PFSK-1 (cell line): ENCODE data around the gene NXPH3.

Experiments used
- FOXP2 ChIP-seq: optimal IDR thresholded peaks from 2 replicates; pipeline ENCODE3; 2011; ENCODE audit warnings: borderline replicate concordance, control low read depth, inconsistent platforms; ENCODE audit not compliant: insufficient read depth; ENCODE audit errors: extremely low read length, extremely low read depth
- POLR2AphosphoS5 ChIP-seq: IDR thresholded peaks from 2 replicates; pipeline ENCODE4 v1.6.1; 2012; ENCODE audit warnings: low read depth, mild to moderate bottlenecking, control low read depth, low read length, moderate library complexity
- SIN3A ChIP-seq: IDR thresholded peaks from 2 replicates; pipeline ENCODE4 v1.6.1; 2012; ENCODE audit warnings: mild to moderate bottlenecking, low read length, moderate library complexity, borderline replicate concordance; ENCODE audit not compliant: insufficient read depth
- TAF1 ChIP-seq: IDR thresholded peaks from 2 replicates; pipeline ENCODE4 v1.6.1; 2012; ENCODE audit warnings: low read length, control low read depth, borderline replicate concordance; ENCODE audit not compliant: insufficient read depth
- TF ChIP-seq, protein P1 (sequence below), 2 experiments: IDR thresholded peaks; 2 replicates each; pipeline versions ENCODE4 v1.6.1 to v1.8.0; 2011 to 2012; ENCODE audit warnings: low read depth in 2 of 2, low read length in 2 of 2, control low read depth in 1 of 2, inconsistent platforms in 1 of 2, mild to moderate bottlenecking in 1 of 2, moderate library complexity in 1 of 2; ENCODE audit not compliant: insufficient read depth in 1 of 2

Gene NXPH3

DNA sequence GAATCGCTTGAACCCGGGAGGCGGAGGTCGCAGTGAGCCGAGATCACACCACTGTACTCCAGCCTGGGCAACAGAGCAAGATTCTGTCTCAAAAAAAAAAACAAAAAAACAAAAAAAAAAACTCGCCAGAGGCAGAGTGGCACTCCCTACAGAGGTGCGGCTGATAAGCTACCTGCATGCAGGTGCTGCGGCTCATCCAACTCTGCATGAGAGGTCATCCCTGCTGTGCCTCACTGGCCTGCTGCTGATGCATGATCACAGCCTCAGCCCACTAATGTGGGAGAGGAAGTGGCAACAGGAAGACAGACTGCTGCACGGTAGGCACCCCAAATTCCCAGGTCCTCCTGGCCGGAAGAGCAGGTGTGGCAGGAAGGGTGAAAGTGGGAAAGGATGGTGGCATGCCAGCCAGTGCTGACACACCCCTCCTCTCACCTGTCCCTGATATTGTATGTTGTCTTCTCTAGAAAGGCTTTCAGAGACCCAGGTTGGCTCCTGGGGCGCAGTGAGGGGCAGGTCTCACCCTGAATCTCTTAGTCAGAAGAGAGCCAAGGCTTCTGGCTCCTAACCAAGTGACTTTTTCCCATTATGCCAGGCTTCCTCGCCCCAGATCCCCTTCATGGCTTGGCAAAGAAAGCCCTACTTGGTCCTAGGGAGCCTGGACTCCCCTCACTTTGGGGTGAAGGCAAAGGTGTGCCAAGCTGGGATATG, 11.8 kb downstream of the NXPH3 start:
- TF ChIP-seq FOXP2 (no peak), SIN3A (no peak), TAF1 (no peak), POLR2AphosphoS5 (no peak)
- TF ChIP-seq, protein P1, sequence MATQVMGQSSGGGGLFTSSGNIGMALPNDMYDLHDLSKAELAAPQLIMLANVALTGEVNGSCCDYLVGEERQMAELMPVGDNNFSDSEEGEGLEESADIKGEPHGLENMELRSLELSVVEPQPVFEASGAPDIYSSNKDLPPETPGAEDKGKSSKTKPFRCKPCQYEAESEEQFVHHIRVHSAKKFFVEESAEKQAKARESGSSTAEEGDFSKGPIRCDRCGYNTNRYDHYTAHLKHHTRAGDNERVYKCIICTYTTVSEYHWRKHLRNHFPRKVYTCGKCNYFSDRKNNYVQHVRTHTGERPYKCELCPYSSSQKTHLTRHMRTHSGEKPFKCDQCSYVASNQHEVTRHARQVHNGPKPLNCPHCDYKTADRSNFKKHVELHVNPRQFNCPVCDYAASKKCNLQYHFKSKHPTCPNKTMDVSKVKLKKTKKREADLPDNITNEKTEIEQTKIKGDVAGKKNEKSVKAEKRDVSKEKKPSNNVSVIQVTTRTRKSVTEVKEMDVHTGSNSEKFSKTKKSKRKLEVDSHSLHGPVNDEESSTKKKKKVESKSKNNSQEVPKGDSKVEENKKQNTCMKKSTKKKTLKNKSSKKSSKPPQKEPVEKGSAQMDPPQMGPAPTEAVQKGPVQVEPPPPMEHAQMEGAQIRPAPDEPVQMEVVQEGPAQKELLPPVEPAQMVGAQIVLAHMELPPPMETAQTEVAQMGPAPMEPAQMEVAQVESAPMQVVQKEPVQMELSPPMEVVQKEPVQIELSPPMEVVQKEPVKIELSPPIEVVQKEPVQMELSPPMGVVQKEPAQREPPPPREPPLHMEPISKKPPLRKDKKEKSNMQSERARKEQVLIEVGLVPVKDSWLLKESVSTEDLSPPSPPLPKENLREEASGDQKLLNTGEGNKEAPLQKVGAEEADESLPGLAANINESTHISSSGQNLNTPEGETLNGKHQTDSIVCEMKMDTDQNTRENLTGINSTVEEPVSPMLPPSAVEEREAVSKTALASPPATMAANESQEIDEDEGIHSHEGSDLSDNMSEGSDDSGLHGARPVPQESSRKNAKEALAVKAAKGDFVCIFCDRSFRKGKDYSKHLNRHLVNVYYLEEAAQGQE (IDR thresholded peaks at IDR 0.05; ENCODE audit: insufficient read depth in 1 of 2, low read depth in 2 of 2, low read length in 2 of 2), result no peak

DNA sequence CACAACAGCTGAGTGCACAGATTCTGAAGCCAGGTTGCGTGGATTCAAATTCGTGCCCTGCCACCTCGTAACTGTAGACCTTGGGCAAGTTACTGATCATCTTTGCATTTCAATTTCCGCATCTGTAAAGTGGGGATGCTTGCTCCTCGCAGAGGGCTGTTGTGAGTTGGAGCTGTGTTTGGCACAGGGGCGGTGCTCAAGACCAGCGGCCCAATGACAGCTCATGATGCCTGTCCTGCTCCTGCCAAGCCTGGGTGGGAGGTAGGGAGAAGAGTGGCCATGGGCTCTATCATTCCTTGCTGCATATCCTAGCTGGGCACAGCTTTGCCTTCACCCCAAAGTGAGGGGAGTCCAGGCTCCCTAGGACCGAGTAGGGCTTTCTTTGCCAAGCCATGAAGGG, 12.6 kb downstream of the NXPH3 start:
- TF ChIP-seq POLR2AphosphoS5, result no peak
- TF ChIP-seq FOXP2, result no peak
- TF ChIP-seq, protein P1 (IDR thresholded peaks at IDR 0.05; ENCODE audit: insufficient read depth in 1 of 2, low read depth in 2 of 2, low read length in 2 of 2), result no peak
- TF ChIP-seq SIN3A, result no peak
- TF ChIP-seq TAF1, result no peak

- TF ChIP-seq SIN3A (no peak), POLR2AphosphoS5 (no peak), TAF1 (no peak), FOXP2 (no peak)
- TF ChIP-seq, protein P1 (IDR thresholded peaks at IDR 0.05; ENCODE audit: insufficient read depth in 1 of 2, low read depth in 2 of 2, low read length in 2 of 2), result no peak
Observed at GRCh38 chr17:49588726-49589576, 13.3 kb downstream of the NXPH3 start.

DNA sequence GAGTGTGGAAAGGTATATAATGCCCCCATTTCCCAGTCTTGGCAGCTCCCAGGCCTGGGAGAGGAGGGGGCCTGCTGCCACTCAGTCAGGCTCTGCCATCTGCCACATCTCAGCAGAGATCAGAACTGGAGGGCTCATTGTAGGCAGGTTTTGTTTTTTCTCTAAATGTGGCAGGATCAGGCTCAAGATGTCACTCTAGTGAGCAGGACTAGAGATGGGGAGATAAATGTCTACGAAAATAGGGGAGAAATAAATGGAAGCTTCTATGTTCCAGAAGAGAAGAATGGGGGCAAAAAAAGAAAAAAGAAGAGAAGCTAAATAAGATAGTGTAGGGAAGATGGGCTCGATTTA, 13.9 kb downstream of the NXPH3 start:
- TF ChIP-seq SIN3A, result no peak
- TF ChIP-seq POLR2AphosphoS5, result no peak
- TF ChIP-seq TAF1, result no peak
- TF ChIP-seq, protein P1 (IDR thresholded peaks at IDR 0.05; ENCODE audit: insufficient read depth in 1 of 2, low read depth in 2 of 2, low read length in 2 of 2), result no peak
- TF ChIP-seq FOXP2, result no peak
